ENCODE data around the gene PRM2.

DNA sequence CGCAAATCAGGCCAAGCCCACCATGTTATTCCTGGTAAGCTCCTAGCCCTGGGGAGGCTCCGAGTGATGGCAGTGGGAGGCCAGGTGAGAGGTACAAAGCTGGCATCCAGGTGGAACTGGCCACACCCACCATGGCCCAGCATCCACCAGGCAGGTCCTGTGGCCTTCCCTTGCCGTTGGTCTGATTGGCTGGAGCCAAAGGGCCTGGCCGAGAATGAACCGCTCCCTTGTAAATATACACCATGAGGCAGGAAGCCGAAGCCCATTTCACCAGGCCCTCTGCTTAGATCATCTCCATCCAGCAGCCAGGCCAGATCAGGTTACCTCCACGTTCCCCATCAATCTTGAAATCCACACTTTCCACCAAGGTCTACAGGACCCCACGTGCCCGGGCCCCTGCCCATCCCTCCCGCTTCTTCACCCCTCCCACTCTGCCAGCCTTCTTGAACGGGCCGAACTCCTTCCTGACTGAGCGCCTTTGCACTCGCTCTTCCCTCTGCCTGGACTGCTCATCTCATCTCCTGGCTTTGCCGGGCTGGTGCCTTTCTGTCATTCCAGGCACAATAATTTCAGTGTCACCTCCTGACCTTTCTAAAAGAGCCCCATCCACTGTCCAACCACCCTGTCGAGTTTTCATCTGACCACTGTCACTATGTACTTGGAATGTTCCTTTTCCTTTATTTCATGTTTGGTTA lies 26.0 kb downstream of the PRM2 start:
- TF ChIP-seq, protein P1, sequence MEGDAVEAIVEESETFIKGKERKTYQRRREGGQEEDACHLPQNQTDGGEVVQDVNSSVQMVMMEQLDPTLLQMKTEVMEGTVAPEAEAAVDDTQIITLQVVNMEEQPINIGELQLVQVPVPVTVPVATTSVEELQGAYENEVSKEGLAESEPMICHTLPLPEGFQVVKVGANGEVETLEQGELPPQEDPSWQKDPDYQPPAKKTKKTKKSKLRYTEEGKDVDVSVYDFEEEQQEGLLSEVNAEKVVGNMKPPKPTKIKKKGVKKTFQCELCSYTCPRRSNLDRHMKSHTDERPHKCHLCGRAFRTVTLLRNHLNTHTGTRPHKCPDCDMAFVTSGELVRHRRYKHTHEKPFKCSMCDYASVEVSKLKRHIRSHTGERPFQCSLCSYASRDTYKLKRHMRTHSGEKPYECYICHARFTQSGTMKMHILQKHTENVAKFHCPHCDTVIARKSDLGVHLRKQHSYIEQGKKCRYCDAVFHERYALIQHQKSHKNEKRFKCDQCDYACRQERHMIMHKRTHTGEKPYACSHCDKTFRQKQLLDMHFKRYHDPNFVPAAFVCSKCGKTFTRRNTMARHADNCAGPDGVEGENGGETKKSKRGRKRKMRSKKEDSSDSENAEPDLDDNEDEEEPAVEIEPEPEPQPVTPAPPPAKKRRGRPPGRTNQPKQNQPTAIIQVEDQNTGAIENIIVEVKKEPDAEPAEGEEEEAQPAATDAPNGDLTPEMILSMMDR (IDR thresholded peaks at IDR 0.05), result no peak
- no peak for TF ChIP-seq POLR2A (IDR thresholded peaks at IDR 0.05)
